GM18507 (cell line): Measurements from ENCODE around the gene ART4.
A peak's percentile ranks its signal among the peaks of the same experiment; 100 is the strongest.

Experiments used
- DNase-seq: peaks from one replicate; pipeline ENCODE4 v3.0.0; 2011; ENCODE audit warnings: low read depth; ENCODE audit not compliant: insufficient read length; ENCODE audit errors: extremely low spot score
- FAIRE-seq: peaks from 2 replicates; lab custom pipeline; 2011; peaks lifted over from hg19 to GRCh38; lab: Jason Lieb, UNC

The ART4 gene

GRCh38 chr12:14854586-14855183 lies 11.4 kb upstream of the ART4 start:
- no peak for DNase-seq
- FAIRE-seq = no peak

GRCh38 chr12:14853961-14854360 lies 10.6 kb upstream of the ART4 start:
- FAIRE-seq (no peak), DNase-seq (no peak)

- DNase-seq = no peak
- no peak for FAIRE-seq
Observed at GRCh38 chr12:14852880-14853279, 9.6 kb upstream of the ART4 start.

GRCh38 chr12:14850929-14851663 lies 7.8 kb upstream of the ART4 start:
- DNase-seq (no peak), FAIRE-seq (no peak)

GRCh38 chr12:14849661-14850060 lies 6.3 kb upstream of the ART4 start:
- FAIRE-seq (no peak), DNase-seq (no peak)

- DNase-seq (no peak), FAIRE-seq (no peak)
Observed at GRCh38 chr12:14846876-14847580, 3.7 kb upstream of the ART4 start.

- no peak for DNase-seq
- no peak for FAIRE-seq
Observed at GRCh38 chr12:14846042-14846587, 2.8 kb upstream of the ART4 start.

GRCh38 chr12:14845350-14845750 lies 2.0 kb upstream of the ART4 start:
- FAIRE-seq = peak; percentile 79
- DNase-seq = peak; percentile 11

- peak; percentile 18 for FAIRE-seq
- no peak for DNase-seq
Observed at GRCh38 chr12:14844401-14844800, 1.1 kb upstream of the ART4 start.

GRCh38 chr12:14842315-14842714 lies 1.0 kb downstream of the ART4 start:
- DNase-seq = no peak
- FAIRE-seq = no peak

- no peak for FAIRE-seq
- DNase-seq = no peak
Observed at GRCh38 chr12:14841761-14842160, 1.6 kb downstream of the ART4 start.

- no peak for FAIRE-seq
Observed at GRCh38 chr12:14840616-14841015, 2.7 kb downstream of the ART4 start.

GRCh38 chr12:14839262-14839661 lies 4.1 kb downstream of the ART4 start:
- FAIRE-seq (no peak), DNase-seq (no peak)

More at GRCh38 chr12:14840616-14841015, 2.7 kb downstream of the ART4 start:
- DNase-seq = no peak

GRCh38 chr12:14836336-14837210 lies 6.8 kb downstream of the ART4 start:
- DNase-seq (no peak), FAIRE-seq (no peak)

GRCh38 chr12:14834509-14834908 lies 8.8 kb downstream of the ART4 start:
- DNase-seq = no peak
- FAIRE-seq = no peak

GRCh38 chr12:14833952-14834351 lies 9.4 kb downstream of the ART4 start:
- no peak for DNase-seq
- FAIRE-seq = no peak

GRCh38 chr12:14833336-14833735 lies 10.0 kb downstream of the ART4 start:
- FAIRE-seq (no peak), DNase-seq (no peak)

GRCh38 chr12:14828892-14829291 lies 14.4 kb downstream of the ART4 start:
- FAIRE-seq (no peak), DNase-seq (peak; percentile 2)

GRCh38 chr12:14827043-14827442 lies 16.3 kb downstream of the ART4 start:
- no peak for FAIRE-seq
- no peak for DNase-seq

GRCh38 chr12:14826491-14826890 lies 16.8 kb downstream of the ART4 start:
- FAIRE-seq = no peak
- DNase-seq = no peak
